HG02763 (cell line): ENCODE measurements around the gene CCR4.
"Not testable (repeated sequence)": the region's sequence is repeated elsewhere in the genome, so short reads cannot be mapped to it uniquely, and the experiment has no call there.

ENCODE experiments used
- ATAC-seq: cut with Tn5 transposase; IDR thresholded peaks from one replicate; pipeline ENCODE4 v1.9.1; 2021; ENCODE audit warnings: mild to moderate bottlenecking, moderate library complexity; ENCODE audit not compliant: unreplicated experiment

The CCR4 gene

GRCh38 chr3:32950516-32950915 is 928 bp upstream of the CCR4 start:
- ATAC-seq = no peak

DNA sequence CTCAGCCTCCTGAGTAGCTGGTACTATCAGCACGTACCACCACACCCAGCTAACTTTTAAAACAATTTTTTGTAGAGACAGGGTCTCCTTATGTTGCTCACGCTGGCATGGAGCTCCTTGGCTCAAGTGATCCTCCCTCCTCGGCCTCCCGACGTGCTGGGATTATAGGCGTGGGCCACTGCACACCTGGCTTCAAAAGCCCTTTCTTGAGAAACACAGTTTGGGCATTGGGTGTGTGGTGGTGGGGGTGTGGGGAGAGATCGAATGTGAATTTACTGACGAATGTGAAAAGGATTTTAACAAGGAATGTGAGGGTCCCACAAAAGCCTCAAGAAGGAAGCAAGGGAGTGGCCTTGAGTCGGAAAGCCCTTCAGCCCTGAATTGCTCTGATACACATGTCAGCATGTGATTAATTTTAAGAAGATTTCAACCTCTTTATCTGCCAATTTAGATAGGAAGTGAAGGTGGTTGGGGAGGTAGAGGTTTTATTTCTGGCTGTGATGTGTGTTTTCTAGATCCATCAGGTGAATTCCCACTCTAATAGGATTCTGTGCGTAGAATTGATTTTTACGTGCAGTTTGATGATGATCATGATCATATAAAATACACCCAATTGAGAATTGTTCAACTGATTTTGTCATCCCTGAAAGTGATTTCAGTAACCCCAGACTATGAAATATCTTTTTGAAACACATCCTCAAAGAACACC is 1.1 kb downstream of the CCR4 start:
- no peak for ATAC-seq

DNA sequence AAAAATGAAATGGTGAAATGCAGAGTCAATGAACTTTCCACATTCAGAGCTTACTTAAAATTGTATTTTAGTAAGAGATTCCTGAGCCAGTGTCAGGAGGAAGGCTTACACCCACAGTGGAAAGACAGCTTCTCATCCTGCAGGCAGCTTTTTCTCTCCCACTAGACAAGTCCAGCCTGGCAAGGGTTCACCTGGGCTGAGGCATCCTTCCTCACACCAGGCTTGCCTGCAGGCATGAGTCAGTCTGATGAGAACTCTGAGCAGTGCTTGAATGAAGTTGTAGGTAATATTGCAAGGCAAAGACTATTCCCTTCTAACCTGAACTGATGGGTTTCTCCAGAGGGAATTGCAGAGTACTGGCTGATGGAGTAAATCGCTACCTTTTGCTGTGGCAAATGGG is 3.1 kb downstream of the CCR4 start:
- ATAC-seq = no peak

DNA sequence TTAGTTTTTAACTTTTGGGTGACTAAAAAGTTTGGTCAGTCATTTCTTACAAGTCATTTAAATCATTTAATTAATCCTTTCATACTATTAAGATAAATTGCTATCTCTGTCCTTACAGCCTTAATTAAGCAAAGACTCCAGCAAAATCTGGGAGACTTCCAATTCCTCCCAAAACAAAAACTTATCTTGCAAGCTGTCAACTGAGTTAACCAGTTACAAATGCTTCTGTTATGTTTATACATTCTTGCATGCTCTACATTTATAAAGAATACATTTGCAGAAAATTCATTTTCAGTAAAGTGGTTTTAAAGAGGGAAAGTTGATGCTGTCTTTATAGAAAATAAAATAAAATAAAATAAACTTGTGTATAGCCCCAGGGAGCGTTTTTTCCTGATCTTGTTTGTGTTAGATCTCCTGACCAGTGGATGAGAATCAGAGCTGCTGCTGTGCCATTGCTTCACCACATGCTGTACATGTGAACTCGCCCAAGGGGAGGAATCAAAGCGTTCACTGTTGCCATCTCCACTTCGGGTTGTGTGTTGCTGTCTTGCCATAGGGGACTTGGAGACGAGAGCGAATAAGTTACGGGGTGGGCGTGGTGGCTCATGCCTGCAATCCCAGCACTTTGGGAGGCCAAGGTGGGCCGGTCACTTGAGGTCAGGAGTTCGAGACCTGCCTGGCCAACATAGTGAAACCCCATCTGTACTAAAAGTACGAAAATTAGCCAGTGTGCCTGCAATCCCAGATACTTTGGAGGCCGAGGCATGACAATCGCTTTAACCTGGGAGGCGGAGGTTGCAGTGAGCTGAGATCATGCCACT is 5.5 kb downstream of the CCR4 start:
- no peak for ATAC-seq

GRCh38 chr3:32958509-32958908 is 7.1 kb downstream of the CCR4 start:
- no peak for ATAC-seq

DNA sequence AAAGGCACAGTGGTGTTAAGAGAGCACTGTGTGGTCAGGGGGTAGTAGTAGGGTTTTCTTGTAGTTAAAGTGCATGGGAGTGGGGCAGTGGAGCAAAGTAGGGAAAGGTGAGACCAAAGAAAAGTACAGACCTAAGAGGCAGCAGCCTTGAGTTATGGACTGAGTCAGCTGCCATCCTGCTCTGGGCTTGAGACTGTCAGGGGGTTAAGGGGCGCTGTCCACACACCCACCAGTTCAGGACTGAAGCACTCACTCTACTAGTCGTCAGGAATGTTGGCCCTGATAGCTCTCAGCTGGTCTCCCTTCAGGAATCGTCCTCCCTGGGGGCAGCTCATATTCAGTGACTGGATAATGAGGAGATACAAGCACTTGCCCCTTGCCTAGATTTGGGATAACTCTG is 7.9 kb downstream of the CCR4 start:
- no peak for ATAC-seq

- ATAC-seq = peak; percentile 47
Measured at GRCh38 chr3:32960404-32961170, 9.1 kb downstream of the CCR4 start.

GRCh38 chr3:32961189-32961715 is 9.8 kb downstream of the CCR4 start:
- no peak for ATAC-seq

DNA sequence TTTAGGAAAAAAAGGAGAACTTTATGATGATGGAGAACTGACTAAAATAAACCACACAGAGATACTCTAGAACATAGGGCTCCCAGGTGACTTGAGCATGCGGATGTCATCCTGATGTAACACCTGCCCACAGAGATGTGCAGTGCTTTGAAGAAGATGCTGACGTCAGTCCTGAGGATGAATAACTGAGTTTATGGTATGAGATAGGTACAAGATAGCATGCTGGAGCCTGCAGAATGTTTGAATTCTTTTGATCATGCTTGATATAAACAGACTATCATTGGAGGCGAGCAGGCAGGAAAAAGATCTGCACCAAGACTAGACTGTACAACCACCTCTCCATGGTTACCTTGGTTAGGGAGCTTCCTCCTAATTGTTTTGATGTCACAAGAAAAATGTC is 12.4 kb downstream of the CCR4 start:
- no peak for ATAC-seq

GRCh38 chr3:32964781-32965180 is 13.3 kb downstream of the CCR4 start:
- not testable (repeated sequence) for ATAC-seq

DNA sequence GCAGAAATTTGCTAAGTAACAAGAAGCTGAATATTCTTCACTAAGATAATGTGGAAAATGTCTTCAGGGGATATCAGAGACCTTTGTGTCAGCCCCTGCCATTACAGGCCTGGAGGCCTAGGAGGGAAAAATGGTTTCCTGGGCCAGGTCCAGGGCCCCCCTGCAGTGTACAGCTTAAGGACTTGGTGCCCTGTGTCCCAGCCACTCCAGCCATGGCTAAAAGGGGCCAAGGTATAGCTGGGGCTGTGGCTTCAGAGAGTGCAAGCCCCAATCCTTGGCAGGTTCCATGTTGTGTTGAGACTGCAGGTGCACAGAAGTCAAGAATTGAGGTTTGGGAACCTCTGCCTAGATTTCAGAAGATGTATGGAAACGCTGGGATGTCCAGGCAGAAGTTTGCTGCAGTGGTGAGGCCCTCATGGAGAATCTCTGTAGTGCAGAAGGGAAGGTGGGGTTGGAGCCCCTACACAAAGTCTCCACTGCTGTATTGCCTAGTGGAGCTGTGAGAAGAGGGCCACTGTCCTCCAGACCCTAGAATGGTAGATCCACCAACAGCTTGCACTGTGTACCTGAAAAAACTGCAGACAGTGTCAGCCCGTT is 14.3 kb downstream of the CCR4 start:
- not testable (repeated sequence) for ATAC-seq

GRCh38 chr3:32966627-32967026 is 15.2 kb downstream of the CCR4 start:
- ATAC-seq = not testable (repeated sequence)

DNA sequence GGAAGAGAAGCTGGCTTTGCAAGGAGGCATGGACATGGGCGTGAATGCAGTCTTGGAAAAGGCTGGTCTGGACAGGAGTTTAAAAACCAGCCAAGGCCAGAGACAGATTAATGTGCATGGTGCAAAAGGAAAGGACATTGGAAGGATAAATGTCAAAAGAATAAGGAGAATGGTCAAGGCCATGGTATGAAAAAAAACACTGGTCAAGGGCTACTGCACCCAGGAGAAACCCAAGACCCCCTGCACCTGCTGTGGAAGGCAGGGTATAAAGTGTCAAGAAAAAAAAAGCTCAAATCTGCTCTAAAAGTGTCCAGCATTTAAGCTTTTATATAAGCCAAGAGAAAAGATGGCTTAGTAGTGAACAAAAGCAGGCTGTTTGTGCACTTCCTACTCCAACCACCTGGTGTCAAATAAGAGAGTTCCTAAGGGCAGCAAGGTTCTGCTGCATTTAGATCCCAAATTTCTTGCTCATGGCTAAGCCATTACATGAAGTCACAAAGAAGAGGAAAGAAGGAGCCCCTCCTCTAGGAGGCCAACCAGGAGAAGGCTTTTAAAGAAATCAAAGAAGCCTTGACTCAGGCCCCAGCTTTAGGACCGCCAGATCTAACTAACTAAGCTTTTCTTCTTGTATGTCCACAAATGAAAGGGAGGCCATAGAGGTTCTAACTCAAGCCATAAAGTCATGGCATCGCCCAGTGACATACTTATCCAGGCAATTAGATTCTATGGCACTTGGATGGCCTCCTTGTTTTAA is 16.9 kb downstream of the CCR4 start:
- no peak for ATAC-seq

DNA sequence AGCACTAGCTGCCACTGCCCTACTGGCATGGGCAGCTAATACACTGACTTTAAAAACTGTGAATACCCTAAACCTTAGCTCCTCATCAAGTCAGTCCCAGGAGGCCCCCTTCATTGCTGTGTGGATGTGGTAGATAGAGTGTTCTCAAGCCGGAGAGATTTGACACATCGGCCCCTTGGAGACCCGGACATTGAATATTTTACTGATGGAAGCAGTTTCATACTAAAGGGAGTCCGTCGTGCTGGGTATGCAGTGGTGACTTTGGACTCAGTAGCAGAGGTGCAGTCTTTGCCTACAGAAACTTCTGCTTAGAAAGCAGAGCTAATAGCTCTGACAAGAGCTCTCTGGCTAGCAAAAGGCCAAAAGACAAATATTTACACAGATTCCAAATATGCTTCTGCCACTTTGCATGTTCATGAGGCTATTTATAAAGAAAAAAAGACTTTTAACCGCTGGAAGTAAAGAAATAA is 17.5 kb downstream of the CCR4 start:
- ATAC-seq = no peak

DNA sequence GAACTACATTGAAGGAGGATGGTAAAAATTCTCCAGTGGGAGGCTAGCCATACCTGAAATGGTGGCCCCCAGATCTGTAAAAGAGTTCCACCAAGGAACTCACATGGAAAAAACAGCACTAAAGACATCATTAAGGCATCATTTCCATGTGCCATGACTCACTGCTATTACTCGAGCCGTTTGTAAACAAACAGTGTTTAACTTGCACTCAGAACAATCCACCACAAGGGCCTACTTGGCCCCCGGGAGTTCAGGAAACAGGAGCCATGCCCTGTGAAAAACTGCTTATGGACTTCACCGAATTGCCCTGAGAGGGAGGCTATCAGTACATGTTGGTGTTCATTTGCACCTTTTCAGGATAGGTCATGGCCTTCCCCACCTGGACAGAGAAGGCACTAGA is 18.2 kb downstream of the CCR4 start:
- no peak for ATAC-seq

GRCh38 chr3:32971291-32971690 is 19.8 kb downstream of the CCR4 start:
- ATAC-seq = not testable (repeated sequence)

- ATAC-seq = no peak
Measured at GRCh38 chr3:32972482-32973146, 21.2 kb downstream of the CCR4 start.

DNA sequence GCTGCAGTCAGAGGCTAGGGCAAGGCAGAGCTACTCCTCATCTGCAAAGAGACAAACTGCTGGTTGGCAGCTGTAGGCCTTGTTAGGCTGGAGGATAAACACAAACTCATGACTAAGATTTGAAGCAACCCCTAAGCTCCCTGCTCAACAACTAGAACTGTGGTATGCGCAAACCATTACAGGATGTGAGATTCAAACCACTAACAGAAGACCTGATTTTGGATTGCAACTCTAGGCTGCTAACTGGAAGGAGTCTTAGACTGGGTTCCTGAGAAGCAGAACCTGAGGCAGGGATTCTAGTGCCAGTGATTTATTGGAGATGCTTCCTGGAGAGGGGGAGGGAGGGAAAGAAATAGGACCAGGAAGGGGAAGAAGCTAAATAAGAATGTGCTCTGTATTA is 22.5 kb downstream of the CCR4 start:
- no peak for ATAC-seq

DNA sequence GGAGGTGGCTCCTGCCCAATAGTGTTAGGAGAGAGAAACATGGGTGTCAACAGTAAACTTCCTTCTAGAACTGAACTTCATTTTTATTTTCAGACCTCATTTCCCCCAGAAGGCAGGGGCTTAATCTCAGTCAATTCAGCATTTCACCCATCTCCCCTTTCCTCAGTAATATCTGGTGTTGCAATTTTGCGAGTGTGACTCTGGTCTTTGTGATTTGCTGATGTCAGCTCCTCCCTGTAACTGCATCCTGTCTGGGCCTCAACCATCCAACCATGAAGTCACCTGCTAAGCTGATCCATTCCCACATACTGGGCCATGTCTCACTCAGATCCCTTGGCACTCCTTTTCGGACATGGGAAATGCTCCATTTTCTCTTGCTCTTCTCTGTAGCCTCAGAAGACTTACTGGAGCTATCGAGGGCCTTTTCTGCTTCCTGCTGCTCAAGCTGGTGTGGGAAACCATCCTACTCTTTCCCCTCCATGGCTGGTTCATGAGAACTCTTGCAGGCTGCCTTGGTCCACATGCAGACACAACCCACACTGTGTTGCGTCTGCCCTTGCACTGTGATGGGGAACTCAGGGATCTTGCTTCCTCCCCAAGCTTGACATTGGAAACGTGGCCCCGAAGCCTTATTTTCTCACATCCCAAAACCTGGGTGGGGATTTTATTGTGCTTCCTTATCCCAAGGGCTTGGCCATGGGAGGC is 24.6 kb downstream of the CCR4 start:
- ATAC-seq = no peak
